CD4-positive, alpha-beta T cell treated with Interleukin-15 for 1 hour (primary cell): ENCODE measurements around the gene PTPRD.

Experiments
- DNase-seq: peaks from one replicate; pipeline ENCODE4 v3.0.0-alpha.2; 2020

Gene PTPRD

DNA sequence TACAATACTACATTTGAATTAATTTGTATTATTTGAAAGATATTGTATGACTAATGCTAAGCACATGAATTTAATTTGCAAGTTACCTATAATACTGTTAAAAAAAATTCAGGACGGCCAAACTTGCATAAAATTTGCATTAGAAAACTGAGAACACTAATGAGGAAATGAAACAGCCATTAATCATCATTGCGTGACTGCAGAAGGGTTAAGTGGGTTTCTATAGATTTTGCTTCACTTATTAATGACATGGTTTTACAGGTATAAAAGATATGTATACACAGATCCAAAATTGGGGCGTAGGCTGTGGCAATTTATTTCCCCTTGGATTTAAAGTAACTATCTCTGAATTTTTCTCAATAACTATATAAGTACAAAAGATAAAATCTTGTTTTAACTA, 882.6 kb downstream of the PTPRD start:
- no peak for DNase-seq

DNA sequence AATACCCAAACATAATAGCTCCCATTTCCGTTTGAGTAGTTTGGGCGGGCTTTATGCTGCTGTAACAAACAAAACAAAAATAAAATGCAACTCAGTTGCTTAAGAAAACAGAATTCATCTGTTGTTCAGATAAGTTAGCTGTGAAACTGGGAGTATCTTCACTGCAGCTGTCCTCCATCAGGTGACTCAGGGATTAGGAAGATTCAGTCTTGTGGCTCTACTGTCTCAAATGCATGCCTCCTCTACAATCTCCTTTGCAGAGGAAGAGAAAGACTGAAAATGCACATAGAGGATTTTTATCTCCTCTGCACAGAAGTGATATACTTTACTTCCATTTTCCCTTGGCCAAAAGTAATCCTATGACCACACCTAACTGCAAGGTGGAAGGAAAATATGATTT, 883.7 kb downstream of the PTPRD start:
- DNase-seq = no peak

DNA sequence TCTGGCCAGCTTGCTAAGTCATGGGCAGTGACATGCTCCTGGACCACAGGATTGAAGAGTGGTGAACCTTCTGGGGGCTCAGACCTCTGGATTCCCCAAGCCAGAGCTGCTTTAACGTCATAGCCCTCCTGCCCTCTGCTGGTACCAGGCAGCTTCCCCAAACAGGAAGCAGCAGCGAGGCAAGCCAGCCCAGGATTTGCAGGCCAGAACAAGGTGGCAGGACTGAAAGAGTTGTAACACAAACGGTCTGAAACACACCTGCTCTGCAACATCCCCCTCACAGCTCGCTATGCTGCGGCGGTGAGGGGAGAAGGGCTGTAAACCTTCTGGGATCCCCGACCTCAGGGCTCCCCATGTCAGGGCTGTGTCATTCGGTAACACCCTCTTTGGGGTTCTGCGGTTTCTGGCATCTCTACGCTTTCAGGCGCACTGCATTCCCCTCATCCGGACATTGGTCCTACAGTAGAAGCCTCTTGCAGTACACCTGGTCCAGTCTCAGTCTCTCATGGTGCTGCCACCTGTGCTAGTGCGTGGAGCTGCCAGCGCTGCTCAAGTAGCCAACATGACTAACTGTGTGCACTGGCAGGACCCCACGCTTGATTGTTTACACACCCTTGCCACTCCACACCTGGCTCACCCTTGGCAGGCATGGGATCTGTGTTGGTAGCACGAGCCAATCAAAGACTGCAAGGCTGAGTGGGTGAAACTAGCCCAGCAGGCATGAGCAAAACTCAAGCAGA, 893.3 kb downstream of the PTPRD start:
- DNase-seq = no peak

DNA sequence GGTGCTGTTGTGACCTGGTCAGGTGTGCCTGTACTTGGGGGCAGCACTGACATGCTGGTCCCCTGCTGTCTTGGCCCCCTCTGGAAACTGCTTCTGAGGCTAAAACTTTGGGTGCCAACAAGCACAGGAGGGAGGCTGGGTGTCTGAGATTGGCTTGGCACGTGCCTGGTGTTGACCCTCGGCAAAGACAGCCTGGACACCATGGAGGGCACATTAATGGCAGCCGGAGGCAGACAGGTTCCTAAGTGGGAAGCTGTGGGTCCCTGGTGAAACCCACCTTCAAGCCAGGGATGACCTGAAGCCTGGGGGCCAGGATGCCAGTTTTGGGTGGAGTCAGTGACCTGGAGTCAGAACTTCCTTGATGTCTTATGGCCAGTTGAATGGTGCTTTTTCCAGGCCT, 894.1 kb downstream of the PTPRD start:
- DNase-seq = no peak

DNA sequence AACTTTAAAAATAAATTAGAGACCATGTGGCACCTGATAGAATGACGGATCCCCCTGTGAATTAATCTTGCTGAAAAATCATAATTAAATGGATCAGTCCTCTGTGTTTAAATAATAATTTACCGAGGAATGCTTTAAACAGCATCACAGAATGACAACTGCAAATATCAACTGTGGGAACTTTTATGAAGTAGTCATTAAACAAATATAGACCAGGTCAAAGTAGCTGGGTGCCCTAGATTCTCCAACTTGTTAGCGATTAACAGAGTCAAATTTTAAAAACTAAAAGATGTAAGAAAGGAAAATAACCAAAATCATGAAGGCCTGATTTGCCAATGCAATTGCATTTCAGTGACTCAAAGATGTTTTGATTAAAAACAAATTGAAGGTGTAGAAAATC, 933.4 kb downstream of the PTPRD start:
- no peak for DNase-seq

DNA sequence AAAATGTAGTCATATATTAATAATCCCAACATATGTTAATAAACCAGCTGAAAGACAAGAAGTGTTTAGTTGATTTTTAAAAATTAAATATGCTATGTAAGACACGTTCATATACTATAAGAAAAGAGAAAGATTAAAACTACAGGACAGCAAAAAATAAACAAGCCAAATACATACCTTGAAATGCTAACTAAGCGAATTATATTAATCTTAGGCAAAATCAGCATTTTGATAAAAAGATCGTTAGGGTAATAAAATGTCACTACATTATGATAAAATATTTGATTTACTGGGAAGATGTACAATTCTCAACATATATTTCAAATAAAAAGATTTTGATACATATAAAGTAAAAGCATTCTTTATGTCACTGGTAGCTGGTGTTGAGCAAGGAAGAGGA, 938.3 kb downstream of the PTPRD start:
- DNase-seq = no peak

DNA sequence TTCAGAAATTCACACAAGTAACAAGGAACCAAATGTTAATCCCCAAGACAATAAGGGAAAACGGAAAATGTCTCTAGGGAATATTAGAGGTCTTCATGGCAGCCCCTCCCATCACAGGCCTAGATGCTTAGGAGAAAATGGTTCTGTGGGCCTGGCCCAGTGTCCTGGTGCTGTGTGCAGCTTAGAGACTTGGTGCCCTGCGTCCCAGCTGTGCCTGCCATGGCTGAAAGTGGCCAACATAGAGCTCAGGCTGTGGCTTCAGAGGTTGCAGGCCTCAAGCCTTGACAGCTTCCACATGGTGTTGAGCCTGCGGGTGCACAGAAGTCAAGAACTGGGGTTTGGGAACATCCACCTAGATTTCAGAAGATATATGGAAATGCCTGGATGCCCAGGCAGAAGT, 942.3 kb downstream of the PTPRD start:
- DNase-seq = no peak

DNA sequence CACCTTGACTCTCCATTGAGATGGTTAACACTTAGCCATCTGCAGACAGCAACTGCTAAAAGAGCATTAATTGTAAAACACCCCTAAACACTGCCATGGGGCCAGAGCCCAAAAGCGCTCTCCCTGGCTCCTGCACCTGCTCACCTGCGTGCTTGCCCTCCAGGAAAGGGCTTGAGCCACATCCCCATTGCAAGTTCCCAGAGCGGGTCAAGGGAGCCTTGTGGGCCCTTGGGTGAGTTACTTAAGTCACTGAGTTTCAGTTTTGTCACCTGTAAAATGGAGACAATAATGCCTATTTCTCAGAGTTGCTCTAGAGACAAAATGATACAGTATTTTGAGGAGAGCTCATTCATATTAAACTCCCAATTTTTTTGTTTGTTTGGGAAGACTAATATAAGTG, 967.8 kb downstream of the PTPRD start:
- no peak for DNase-seq

DNA sequence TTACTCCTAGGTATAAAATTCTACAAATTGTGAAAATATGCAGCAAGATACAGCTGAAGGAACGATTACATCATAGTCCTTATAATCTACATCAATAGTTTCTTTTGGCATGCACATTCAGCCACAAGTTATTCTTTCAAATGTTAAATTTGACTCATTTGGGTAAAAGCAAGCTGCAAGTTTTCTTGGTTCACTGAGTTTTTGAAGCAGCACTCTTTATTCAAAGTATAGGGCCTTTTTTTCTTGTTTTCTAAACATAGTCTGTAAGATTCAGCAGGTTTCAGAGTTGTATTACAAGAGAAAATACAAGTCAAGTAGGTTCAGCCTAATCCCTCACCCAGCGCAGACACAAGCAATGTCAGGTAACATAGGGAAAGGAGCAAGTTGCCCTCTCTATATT, 981.5 kb downstream of the PTPRD start:
- DNase-seq = no peak

DNA sequence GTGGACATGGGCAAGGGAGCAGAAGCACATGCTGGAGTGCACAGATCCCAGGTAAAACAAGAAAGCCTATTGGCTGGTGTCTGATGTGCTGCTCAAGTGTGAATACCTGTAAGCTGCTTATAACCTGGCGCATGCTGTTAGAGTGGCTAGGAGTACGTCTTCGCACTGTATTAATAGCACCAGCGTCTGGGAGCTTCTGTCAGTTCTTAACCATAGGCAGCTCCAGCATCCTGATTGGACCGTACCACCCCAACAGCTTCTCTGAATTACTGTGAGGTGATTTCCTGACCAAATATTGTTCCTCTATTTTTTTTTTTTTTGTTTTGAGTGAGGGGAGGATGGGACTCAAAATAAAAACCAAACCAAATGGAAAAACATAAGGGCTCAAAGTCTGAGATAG, 987.6 kb downstream of the PTPRD start:
- no peak for DNase-seq

DNA sequence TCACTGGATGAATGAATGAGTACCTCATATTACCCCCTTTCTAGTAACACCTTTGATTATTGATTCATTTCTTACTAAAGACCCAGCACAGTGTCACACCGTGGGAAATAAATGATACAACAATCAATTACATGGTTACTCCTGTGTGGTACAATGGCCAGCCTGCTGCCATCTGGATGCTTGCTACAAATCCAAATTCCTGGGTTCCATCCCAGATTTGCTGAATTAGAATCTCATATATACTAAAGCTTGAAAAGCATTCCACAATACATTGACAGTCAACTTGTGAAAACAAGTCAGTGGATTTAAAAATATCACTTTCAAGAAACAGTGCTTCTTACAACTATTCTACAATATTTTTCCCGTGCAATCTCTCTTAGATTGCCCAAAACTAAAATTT, 989.3 kb downstream of the PTPRD start:
- no peak for DNase-seq

DNA sequence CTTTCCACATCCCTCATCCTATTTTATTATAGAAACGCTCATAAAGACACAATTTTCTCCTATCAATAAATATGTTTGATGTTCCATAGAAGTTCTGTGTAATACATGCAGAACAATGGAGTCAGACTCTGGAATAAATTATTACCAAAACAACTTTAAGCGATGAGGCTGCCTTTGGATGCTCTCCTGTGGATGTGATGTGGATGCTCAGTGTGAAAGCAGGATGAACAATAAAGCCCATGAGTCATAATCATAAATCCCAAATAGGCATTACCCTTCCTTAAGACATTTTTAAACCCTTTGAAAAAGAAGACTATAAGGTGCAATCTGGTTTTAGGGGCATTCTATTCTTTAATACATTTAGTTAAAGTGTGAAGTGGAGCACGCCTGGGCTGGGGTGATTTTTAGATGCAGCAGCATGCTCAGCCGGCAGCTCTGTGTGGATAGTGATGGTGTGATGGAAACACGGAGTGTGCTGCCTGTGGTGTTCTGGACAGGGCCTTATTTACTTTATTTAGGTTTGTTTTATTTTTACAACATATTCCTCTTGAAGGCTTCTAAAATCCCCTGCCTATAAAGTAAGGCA, 991.4 kb downstream of the PTPRD start:
- DNase-seq = no peak

DNA sequence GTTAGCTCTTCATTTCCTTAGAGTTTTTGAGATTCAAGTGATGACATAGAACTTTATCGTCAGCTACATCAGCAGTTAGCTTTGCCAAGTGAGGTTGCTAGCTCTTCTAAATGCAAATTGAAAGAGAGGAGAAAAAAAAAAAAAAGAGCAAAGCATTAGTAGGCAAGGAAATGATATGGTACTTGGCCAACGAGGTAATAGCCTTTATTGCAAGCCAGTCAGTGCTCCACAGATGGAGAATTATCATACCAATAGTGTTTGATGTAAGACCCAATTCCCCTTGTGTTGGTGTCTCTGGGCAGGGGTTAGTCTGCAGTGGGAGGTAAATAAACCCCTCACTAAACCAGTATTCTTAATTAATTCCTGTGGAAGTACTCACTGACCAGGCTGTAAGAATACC, 992.1 kb downstream of the PTPRD start:
- DNase-seq = no peak

DNA sequence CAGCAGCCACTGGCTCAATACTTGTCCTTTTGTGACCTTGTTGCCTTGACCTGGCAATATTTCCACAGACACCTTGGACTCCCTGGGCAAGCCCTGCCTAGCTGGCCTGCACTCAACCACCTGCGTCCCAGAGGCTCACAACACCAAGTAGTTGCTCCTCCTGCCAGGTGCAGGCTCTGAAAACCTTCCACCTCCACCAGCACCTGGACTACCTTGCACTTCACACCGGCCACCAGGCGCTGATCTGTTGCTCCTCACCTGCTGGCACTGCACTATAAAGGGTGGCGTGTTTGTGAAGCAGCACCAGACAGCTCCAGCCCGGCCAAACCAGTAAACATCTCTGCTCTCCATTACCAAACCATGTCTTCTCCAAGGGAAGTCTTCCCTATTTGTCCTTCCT, 997.7 kb downstream of the PTPRD start:
- no peak for DNase-seq

DNA sequence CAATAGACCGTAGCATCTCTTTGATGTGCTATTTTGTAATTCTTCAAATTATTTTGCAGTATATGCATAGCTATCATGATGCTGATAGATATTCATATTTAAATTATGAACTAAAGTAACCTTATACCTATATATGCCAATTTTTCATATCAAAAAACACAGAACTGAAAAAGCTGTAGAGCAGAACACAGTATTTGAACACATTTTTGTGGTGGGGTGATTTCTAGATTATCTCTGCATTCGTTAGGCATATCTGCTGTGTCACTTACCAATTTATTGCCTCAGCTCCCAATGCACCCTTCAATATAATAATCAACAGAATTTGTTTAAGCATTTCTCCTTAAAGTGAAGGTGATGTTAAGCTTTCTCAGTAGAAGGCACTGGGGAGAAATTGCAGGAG, 998.2 kb downstream of the PTPRD start:
- DNase-seq = no peak

DNA sequence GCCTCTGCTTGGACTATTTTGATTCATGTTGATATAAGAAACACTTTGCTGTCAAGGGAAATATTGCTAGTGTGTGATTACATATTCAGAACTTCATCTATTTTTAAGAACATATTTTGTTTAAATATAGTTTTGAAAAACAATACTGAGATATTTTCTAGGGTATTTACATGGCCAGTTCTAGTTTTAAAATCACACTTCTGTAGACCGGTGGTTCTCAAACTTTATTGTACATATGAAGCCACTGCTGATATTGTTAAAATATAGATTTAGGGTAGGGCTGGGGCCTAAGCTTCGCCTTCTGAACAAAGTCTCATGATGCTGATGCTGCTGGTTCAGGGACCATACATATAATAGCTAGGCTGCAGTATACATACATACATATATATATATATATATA, 1000.0 kb downstream of the PTPRD start:
- DNase-seq = no peak

DNA sequence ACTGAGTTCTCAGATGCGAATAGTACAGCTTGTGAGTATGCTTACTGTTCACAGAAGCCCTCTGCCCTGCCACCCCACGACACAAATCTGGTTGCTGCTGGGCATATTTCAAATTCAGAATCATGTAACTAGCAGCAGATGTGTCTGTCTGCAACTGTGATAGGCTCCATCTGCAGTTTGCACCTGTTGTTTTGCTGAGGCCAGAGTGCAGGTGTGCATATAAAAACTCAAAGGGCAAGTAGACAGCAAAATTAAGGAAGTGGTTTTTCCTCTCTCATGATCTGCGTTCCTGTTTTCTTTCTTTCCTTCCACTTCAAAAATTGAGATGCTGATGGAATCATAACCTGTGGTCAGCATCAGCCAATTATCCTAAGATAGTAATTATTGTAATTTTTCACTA, 1000.5 kb downstream of the PTPRD start:
- peak; percentile 18 for DNase-seq

DNA sequence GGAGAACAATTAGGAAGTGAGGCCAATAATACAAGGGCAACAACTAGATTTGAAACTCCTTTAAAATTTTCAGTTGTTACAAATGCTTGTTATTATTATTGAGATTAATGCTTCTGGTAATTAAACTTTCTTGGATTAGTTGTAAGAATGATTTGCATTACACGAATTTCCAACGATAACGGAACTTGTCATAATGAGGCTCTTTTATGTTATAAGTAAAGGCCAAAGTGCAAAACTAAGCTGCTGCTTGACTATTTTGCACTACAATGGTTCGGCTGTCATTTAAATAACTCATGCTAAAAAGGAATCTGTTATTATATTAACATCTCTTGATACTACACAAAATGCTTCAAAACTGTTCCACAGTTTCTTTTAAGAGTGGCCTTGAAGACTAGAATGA, 1007.1 kb downstream of the PTPRD start:
- DNase-seq = no peak

DNA sequence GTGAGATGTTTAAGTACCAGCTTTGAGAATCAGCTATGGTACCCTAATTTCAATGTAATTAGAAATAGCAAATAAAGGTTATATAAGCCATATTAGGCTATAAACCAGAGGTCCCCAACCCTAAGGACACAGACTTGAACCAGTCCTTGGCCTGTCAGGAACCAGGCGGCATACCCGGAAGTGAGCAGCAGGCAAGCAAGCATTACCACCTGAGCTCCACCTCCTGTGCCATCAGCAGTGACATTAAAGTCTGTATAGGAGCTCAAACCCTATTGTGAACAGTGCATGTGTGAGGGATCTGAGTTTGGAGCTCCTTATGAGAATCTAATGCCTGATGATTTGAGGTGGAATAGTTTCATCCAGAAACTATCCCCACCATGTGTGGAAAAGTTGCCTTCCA, 1009.5 kb downstream of the PTPRD start:
- no peak for DNase-seq

DNA sequence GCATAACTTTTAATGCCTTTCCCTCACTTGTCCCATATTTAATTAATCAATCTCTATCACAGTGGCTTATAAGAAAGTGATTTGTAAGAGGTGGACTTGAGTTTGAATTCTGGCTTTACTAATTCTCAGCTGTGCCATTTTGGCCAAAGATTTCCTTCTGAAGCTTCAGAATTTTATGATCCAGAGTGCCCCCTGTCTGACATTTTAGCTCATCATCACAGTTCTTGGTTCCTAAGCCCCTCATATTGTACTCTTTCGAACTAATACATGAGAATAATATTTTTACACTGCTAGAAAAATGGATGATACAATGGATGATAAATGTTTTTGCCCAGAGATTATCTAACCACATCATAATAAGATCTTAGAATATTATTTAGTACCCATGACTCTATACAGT, 1014.1 kb downstream of the PTPRD start:
- DNase-seq = no peak

DNA sequence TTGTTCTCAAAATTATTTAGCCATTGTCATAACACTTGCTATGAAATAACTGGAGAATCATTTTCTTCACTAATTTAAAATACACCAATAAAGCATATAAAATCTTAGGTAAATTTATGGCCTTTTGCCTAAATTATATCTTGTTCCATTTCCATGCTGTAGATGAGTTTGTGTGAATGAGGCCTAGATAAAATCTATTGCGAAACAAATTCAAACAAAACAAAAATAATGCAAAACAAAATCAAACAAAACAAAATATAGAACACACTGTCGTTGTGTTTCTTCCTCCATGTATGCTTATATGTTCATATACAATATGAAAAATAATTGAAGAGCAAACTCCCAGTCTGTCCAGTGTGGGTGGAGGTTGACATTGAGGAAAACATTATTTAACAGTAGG, 1020.7 kb downstream of the PTPRD start:
- DNase-seq = no peak

DNA sequence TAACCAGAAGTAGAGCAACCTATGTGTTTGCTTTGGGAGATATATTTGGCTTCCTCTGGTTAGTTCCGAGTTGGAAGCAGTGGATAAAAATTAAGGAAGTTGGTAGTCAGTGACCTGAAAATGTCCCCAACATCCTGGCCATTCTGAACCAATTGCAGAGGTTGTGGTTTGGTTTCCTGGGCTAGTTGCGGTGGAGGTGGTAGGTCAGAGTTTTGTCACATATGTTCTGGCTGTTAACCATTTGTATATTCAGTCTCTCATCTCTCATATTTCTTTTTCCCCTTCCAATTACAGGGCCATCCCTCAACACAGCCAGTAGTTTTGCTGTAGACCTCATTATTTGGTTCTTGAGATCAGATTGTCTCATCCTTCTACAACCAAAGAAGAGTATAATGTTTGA, 1026.9 kb downstream of the PTPRD start:
- no peak for DNase-seq

DNA sequence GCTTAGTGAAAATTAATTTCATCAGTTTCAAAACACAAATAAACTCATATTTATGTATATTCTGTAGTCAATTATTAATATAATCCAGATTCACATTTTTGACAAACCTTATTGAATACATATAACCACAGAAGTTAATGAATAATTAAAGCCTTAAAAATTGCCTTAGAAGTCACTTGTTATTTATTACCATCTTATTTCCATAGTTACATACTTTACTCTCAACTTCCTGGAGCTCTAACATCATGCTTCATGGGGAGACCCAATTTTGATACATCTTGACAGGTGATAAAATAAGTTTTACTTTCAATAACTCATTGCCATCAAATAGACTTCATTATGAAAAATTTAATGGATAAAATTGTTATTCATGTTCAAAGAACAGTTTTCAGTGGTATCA, 1038.7 kb downstream of the PTPRD start:
- no peak for DNase-seq

DNA sequence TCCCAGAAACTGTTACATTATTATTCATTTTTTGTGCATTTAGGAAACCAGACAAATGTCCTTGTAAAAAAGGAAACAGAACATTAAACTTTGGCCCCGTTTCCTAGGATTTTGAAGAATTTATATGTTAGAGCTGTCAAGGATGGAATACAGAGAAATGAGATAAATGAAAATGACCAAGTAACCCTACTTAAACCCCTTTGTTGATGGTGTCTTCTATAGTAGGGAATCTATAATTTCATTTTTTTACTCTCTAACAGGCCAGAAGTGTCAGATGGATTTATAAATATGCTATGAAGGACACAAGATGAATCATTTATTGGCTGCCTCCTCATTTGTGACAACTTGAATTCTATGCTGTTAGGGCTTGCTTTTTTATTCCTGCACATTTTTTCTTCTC, 1047.1 kb downstream of the PTPRD start:
- DNase-seq = no peak

DNA sequence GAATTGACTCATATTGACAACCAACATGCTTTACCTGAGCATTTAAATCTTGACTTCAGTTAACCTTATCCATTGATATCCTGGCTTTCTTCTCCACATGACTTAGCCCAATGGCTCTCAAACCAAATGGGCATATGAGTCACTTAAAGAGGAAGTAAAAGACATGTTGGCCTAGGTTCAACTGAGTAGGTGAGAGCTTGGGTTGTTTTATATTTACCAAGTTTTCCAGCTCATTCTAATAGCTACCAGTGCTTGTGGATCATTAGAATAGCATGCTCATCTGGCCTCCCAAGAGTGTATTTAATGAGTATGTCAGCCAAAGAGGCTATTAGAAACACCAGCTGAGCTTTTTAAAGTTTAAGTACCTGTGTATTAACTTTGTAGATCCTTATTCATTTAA, 1049.0 kb downstream of the PTPRD start:
- DNase-seq = no peak
